ENCODE results near the gene ARID1B. TPM values are rescaled to one million over a fixed set of nuclear protein-coding genes. Genes with fewer than 3 reads are reported as not detected.

ARID1B gene
- total RNA-seq, 1 experiment from 2014 or later, result 91.7 TPM

DNA sequence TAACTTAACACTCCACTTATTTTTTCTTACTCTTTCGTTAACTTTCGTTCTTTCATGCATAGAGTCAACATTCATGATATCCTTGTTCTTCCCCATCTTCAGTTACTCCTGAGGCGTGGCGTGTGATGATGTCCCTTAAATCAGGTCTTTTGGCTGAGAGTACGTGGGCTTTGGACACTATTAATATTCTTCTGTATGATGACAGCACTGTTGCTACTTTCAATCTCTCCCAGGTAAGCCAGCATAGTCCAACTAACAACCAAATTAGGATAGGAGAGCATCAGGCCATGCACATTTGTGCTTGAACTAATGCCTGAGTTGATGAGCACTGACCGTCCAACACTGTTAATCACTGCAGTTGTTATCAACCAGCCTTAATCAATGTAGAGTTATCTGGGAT lies 426.6 kb downstream of the ARID1B start:
- CTCF ChIA-PET, result no interaction called here

DNA sequence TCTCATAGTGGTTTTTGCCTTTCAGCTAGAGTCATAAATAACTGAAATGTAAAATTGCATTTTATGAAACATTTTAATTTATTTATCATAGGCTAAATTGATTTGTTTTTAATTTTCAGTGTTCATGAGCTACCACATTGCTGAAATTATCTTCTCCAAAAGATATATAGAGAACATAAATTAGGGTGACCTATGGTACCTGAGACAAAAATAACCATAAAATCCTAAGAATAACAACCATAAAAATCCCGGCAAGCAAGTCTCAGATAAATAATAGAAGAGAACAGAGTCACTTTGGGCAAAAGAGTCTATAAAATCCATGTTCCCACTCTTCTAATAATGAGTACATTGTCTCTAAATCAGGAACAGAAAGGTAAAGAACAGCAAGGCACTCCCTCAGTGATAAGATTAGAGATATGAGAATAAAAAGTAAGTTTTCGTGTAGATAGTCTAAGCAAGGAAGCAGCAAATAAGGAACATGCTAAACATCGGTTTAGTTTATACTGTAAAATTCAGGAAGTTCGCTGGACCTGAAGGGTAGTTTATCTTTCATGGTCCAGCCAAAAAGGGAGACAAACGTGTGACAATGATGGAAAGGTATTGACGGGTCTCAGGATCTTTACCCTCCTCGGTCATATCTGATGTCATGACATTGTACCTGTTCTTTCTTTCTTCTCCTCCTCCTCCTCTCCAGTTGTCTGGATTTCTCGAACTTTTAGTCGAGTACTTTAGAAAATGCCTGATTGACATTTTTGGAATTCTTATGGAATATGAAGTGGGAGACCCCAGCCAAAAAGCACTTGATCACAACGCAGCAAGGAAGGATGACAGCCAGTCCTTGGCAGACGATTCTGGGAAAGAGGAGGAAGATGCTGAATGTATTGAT lies 428.5 kb downstream of the ARID1B start:
- no TSS peak for BruUV-seq (replicated peaks)
- POLR2A ChIA-PET, result no interaction called here
- ATAC-seq, result no peak

More for the DNA sequence above, 426.6 kb downstream of the ARID1B start:
- in situ Hi-C loops (cut with HindIII; ENCODE audit: low pct_unique_long_range_greater_than_20kb, low sequenced_read_pairs) (no loop called here), intact Hi-C loops (cut with micrococcal nuclease; ENCODE audit: unreplicated experiment) (no loop called here)
- Histone ChIP-seq H3K27me3 (ENCODE audit: control insufficient read depth, insufficient read depth, low read length) (no peaks in the 10 kb centered on the region), H3K36me3 (ENCODE audit: control insufficient read depth, insufficient read depth, low read length) (peaks cover 14% of the 10 kb centered on the region), H3K27ac (ENCODE audit: low read length) (no peak overlapping the region), H3K4me1 (ENCODE audit: control insufficient read depth, insufficient read depth, low read length) (no peaks in the 10 kb centered on the region), H3K9me3 (ENCODE audit: control insufficient read depth, insufficient read depth, low read depth, low read length) (no peaks in the 10 kb centered on the region), H3K4me3 (ENCODE audit: low read depth in 2 of 2, low read length in 2 of 2) (no peak overlapping the region)
- ATAC-seq, result no peak
- DNase-seq (ENCODE audit: low read depth, low spot score), result no peak
- TF ChIP-seq TCF7L2 (IDR thresholded peaks at IDR 0.05; ENCODE audit: low read depth, low read length) (no peak), POLR2AphosphoS5 (IDR thresholded peaks at IDR 0.05; ENCODE audit: low read depth, low read length) (no peak), REST (IDR thresholded peaks at IDR 0.05; ENCODE audit: insufficient read depth in 1 of 2, low read depth in 2 of 2, low read length in 1 of 2) (no peak), SIN3A (IDR thresholded peaks at IDR 0.05; ENCODE audit: borderline replicate concordance, insufficient read depth, low read depth, low read length) (no peak)
- TF ChIP-seq, protein P1, sequence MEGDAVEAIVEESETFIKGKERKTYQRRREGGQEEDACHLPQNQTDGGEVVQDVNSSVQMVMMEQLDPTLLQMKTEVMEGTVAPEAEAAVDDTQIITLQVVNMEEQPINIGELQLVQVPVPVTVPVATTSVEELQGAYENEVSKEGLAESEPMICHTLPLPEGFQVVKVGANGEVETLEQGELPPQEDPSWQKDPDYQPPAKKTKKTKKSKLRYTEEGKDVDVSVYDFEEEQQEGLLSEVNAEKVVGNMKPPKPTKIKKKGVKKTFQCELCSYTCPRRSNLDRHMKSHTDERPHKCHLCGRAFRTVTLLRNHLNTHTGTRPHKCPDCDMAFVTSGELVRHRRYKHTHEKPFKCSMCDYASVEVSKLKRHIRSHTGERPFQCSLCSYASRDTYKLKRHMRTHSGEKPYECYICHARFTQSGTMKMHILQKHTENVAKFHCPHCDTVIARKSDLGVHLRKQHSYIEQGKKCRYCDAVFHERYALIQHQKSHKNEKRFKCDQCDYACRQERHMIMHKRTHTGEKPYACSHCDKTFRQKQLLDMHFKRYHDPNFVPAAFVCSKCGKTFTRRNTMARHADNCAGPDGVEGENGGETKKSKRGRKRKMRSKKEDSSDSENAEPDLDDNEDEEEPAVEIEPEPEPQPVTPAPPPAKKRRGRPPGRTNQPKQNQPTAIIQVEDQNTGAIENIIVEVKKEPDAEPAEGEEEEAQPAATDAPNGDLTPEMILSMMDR (IDR thresholded peaks at IDR 0.05), result no peak
- POLR2A ChIA-PET, result no interaction called here
- BruUV-seq (replicated peaks), result no TSS peak

More for the DNA sequence above, 428.5 kb downstream of the ARID1B start:
- peaks cover 12% of the 10 kb centered on the region for H3K36me3 ChIP-seq (ENCODE audit: control insufficient read depth, insufficient read depth, low read length)
- TF ChIP-seq TCF7L2 (IDR thresholded peaks at IDR 0.05; ENCODE audit: low read depth, low read length), result no peak
- TF ChIP-seq, protein P1 (IDR thresholded peaks at IDR 0.05), result no peak
- no peak for TF ChIP-seq SIN3A (IDR thresholded peaks at IDR 0.05; ENCODE audit: borderline replicate concordance, insufficient read depth, low read depth, low read length)
- TF ChIP-seq POLR2AphosphoS5 (IDR thresholded peaks at IDR 0.05; ENCODE audit: low read depth, low read length), result no peak
- no peak for TF ChIP-seq REST (IDR thresholded peaks at IDR 0.05; ENCODE audit: insufficient read depth in 1 of 2, low read depth in 2 of 2, low read length in 1 of 2)
- no peak overlapping the region for H3K4me3 ChIP-seq (ENCODE audit: low read depth in 2 of 2, low read length in 2 of 2)
- H3K4me1 ChIP-seq (ENCODE audit: control insufficient read depth, insufficient read depth, low read length), result no peaks in the 10 kb centered on the region
- no peaks in the 10 kb centered on the region for H3K9me3 ChIP-seq (ENCODE audit: control insufficient read depth, insufficient read depth, low read depth, low read length)
- in situ Hi-C loops (cut with HindIII; ENCODE audit: low pct_unique_long_range_greater_than_20kb, low sequenced_read_pairs), result no loop called here
- no peak overlapping the region for H3K27ac ChIP-seq (ENCODE audit: low read length)
- no peak for DNase-seq (ENCODE audit: low read depth, low spot score)
- CTCF ChIA-PET, result no interaction called here
- H3K27me3 ChIP-seq (ENCODE audit: control insufficient read depth, insufficient read depth, low read length), result no peaks in the 10 kb centered on the region
- intact Hi-C loops (cut with micrococcal nuclease; ENCODE audit: unreplicated experiment), result no loop called here
